AG10803 (cell line): ENCODE measurements around the gene GLS.

Experiments used
- DNase-seq: peaks from one replicate; pipeline ENCODE4 v3.0.0; 2010; ENCODE audit warnings: low read depth
- H3K4me3 ChIP-seq: 2 replicates; pipeline ENCODE4 v1.5.1; 2011; ENCODE audit warnings: mild to moderate bottlenecking, low read length, control low read depth
- CTCF ChIP-seq: conservative IDR thresholded peaks from 2 replicates; pipeline ENCODE4 v1.5.1; 2011; ENCODE audit warnings: mild to moderate bottlenecking, low read length, control low read depth, inconsistent platforms

The GLS gene

GRCh38 chr2:190838492-190838910 is 42.1 kb upstream of the GLS start:
- no peak overlapping the region for H3K4me3 ChIP-seq
- no peak for TF ChIP-seq CTCF
- peak; percentile 87 for DNase-seq

- no peak for DNase-seq
- no peak for TF ChIP-seq CTCF
- no peak overlapping the region for H3K4me3 ChIP-seq
These were observed 40.0 kb upstream of the GLS start for GRCh38 chr2:190840569-190841172.

- H3K4me3 ChIP-seq, result no peak overlapping the region
- DNase-seq, result peak; percentile 71
- no peak for TF ChIP-seq CTCF
These were observed 38.7 kb upstream of the GLS start for GRCh38 chr2:190841707-190842505.

- TF ChIP-seq CTCF, result no peak
- no peak overlapping the region for H3K4me3 ChIP-seq
- DNase-seq, result no peak
These were observed 38.0 kb upstream of the GLS start for GRCh38 chr2:190842606-190843104.

- no peak for DNase-seq
- H3K4me3 ChIP-seq, result no peak overlapping the region
- TF ChIP-seq CTCF, result no peak
These were observed 36.5 kb upstream of the GLS start for GRCh38 chr2:190843890-190844699.

GRCh38 chr2:190844700-190845401 is 35.8 kb upstream of the GLS start:
- DNase-seq, result no peak
- H3K4me3 ChIP-seq, result no peak overlapping the region
- TF ChIP-seq CTCF, result no peak
